GM12865 (cell line): ENCODE data around the gene SLC1A5.
"Not testable (repeated sequence)": the region's sequence is repeated elsewhere in the genome, so short reads cannot be mapped to it uniquely, and the experiment has no call there.

ENCODE experiments used
- DNase-seq: peaks from one replicate; pipeline ENCODE4 v3.0.0; 2010; ENCODE audit warnings: low read depth
- H3K4me3 ChIP-seq: 2 replicates; pipeline ENCODE4 v1.5.1; 2011; ENCODE audit warnings: mild to moderate bottlenecking, low read depth, low read length, control low read depth
- TF ChIP-seq, protein P1 (sequence below): IDR thresholded peaks from 2 replicates; pipeline ENCODE4 v1.5.1; 2011; ENCODE audit warnings: low read length, control low read depth, low read depth, inconsistent platforms; ENCODE audit not compliant: insufficient read depth; ENCODE audit errors: missing control alignments

SLC1A5 gene

GRCh38 chr19:46764817-46765291 is 23.5 kb downstream of the SLC1A5 start:
- TF ChIP-seq, protein P1, sequence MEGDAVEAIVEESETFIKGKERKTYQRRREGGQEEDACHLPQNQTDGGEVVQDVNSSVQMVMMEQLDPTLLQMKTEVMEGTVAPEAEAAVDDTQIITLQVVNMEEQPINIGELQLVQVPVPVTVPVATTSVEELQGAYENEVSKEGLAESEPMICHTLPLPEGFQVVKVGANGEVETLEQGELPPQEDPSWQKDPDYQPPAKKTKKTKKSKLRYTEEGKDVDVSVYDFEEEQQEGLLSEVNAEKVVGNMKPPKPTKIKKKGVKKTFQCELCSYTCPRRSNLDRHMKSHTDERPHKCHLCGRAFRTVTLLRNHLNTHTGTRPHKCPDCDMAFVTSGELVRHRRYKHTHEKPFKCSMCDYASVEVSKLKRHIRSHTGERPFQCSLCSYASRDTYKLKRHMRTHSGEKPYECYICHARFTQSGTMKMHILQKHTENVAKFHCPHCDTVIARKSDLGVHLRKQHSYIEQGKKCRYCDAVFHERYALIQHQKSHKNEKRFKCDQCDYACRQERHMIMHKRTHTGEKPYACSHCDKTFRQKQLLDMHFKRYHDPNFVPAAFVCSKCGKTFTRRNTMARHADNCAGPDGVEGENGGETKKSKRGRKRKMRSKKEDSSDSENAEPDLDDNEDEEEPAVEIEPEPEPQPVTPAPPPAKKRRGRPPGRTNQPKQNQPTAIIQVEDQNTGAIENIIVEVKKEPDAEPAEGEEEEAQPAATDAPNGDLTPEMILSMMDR = no peak
- DNase-seq = no peak
- no peak overlapping the region for H3K4me3 ChIP-seq

- TF ChIP-seq, protein P1 = no peak
- no peak for DNase-seq
- no peak overlapping the region for H3K4me3 ChIP-seq
Observed at GRCh38 chr19:46762245-46762890, 26.0 kb downstream of the SLC1A5 start.

DNA sequence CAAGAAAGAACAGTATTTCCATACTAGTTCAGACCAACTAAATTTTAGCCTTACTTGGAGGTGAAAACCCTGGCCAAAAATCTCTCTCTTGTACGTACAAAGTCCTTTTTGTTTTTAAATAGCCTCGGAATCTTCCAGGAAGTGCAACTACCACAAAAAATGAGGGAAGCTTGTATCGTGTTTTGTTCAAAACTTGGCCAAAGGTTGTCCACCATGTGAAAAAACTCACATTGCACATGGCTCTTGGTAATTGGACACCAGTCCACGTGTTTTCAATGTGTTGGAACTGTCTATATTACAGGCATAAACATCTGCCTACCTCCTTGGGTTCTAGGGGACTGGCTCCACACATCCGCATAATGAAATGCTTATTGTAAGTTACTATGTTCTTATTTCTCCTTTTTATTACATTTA is 27.0 kb downstream of the SLC1A5 start:
- H3K4me3 ChIP-seq = no peak overlapping the region
- no peak for DNase-seq
- TF ChIP-seq, protein P1 = no peak

GRCh38 chr19:46760897-46761296 is 27.5 kb downstream of the SLC1A5 start:
- H3K4me3 ChIP-seq, DNase-seq: not testable (repeated sequence)

DNA sequence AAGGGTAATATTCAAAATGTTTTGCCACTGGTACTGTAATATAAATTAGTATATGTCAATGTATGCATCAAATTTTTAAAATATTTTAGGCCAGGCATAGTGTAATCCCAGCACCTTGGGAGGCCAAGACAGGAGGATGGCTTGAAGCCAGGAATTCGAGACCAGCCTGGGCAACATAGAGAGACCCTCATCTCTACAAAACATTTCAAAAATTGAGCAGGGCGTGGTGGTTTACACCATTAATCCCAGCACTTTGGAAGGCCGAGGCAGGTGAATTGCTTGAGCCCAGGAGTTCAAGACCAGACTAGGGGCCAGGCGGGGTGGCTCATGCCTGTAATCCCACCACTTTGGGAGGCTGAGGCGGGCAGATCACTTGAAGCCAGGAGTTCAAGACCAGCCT is 28.0 kb downstream of the SLC1A5 start:
- H3K4me3 ChIP-seq = no peak overlapping the region
- TF ChIP-seq, protein P1 = no peak
- DNase-seq = no peak

GRCh38 chr19:46759817-46760333 is 28.5 kb downstream of the SLC1A5 start:
- H3K4me3 ChIP-seq = no peak overlapping the region
- no peak for DNase-seq
- TF ChIP-seq, protein P1 = no peak

- H3K4me3 ChIP-seq = no peak overlapping the region
- TF ChIP-seq, protein P1 = no peak
- no peak for DNase-seq
Observed at GRCh38 chr19:46759206-46759605, 29.2 kb downstream of the SLC1A5 start.
